Neutrophil (primary cell): ENCODE measurements around the gene ITPR1.

Source experiments
- H3K27ac ChIP-seq: fragments of 200-600 bp; sonication (generic); 2 replicates; pipeline ENCODE4 v1.5.1; 2016; ENCODE audit warnings: mild to moderate bottlenecking, moderate library complexity
- H3K27me3 ChIP-seq: fragments of 200-600 bp; sonication (generic); 2 replicates; pipeline ENCODE4 v1.6.0; 2016; ENCODE audit warnings: mild to moderate bottlenecking
- H3K36me3 ChIP-seq: fragments of 200-600 bp; sonication (generic); 2 replicates; pipeline ENCODE4 v1.5.1; 2017
- H3K4me1 ChIP-seq, 2 experiments: fragments of 200-600 bp in 1 of 2; sonication (generic) in 1 of 2; 1 replicate in 1 of 2; 2 replicates in 1 of 2; pipeline versions ENCODE4 v1.5.1 to v1.6.1; 2013 to 2016; ENCODE audit warnings: low read depth in 1 of 2, low read length in 1 of 2, mild to moderate bottlenecking in 1 of 2, moderate library complexity in 1 of 2; ENCODE audit not compliant: control insufficient read depth in 1 of 2, insufficient read depth in 1 of 2
- H3K4me3 ChIP-seq, 2 experiments: fragments of 200-600 bp in 1 of 2; sonication (generic) in 1 of 2; 1 replicate in 1 of 2; 2 replicates in 1 of 2; pipeline ENCODE4 v1.5.1; 2013 to 2016; ENCODE audit warnings: low read depth in 1 of 2, low read length in 1 of 2, mild to moderate bottlenecking in 1 of 2, moderate library complexity in 1 of 2
- H3K9me3 ChIP-seq: fragments of 200-600 bp; sonication (generic); 2 replicates; pipeline ENCODE4 v1.5.1; 2016
- TF ChIP-seq, protein P1 (sequence below): fragments of 200-600 bp; sonication (generic); IDR thresholded peaks from 2 replicates; pipeline ENCODE4 v1.5.1; 2016; ENCODE audit warnings: antibody characterized with exemption

Gene ITPR1

GRCh38 chr3:4514321-4514720, 21.2 kb downstream of the ITPR1 start:
- H3K36me3 ChIP-seq, result no peaks in the 10 kb centered on the region
- no peak overlapping the region for H3K27ac ChIP-seq
- no peaks in the 10 kb centered on the region for H3K9me3 ChIP-seq
- no peak overlapping the region for H3K4me3 ChIP-seq
- H3K4me1 ChIP-seq, result peaks cover 14 to 26% of the 10 kb centered on the region in 2 experiments
- TF ChIP-seq, protein P1, sequence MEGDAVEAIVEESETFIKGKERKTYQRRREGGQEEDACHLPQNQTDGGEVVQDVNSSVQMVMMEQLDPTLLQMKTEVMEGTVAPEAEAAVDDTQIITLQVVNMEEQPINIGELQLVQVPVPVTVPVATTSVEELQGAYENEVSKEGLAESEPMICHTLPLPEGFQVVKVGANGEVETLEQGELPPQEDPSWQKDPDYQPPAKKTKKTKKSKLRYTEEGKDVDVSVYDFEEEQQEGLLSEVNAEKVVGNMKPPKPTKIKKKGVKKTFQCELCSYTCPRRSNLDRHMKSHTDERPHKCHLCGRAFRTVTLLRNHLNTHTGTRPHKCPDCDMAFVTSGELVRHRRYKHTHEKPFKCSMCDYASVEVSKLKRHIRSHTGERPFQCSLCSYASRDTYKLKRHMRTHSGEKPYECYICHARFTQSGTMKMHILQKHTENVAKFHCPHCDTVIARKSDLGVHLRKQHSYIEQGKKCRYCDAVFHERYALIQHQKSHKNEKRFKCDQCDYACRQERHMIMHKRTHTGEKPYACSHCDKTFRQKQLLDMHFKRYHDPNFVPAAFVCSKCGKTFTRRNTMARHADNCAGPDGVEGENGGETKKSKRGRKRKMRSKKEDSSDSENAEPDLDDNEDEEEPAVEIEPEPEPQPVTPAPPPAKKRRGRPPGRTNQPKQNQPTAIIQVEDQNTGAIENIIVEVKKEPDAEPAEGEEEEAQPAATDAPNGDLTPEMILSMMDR, result no peak
- H3K27me3 ChIP-seq, result no peaks in the 10 kb centered on the region

DNA sequence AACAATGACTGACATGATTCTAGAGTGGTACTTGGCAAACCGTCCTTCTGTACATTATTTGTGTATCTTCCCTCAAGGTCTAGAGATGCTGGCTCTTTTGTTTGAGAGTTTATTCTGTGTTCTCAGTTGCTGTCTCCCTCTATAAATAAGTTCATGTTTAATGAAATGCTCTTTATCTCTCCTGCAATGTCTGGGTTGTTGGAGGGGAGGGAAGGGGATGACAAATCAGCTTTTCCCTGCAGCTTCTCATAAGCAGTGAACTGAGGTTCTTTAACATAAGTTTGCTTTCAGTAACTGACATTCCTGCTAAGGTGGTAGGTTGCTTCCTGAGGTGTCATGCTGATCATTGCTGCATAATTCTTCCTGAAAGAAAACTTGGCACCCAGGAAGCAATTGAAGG, 21.8 kb downstream of the ITPR1 start:
- no peaks in the 10 kb centered on the region for H3K36me3 ChIP-seq
- TF ChIP-seq, protein P1, result no peak
- H3K27me3 ChIP-seq, result no peaks in the 10 kb centered on the region
- H3K27ac ChIP-seq, result no peak overlapping the region
- H3K4me3 ChIP-seq, result no peak overlapping the region
- peaks cover 14 to 32% of the 10 kb centered on the region in 2 experiments for H3K4me1 ChIP-seq
- H3K9me3 ChIP-seq, result no peaks in the 10 kb centered on the region

GRCh38 chr3:4515916-4516579, 22.9 kb downstream of the ITPR1 start:
- no peak overlapping the region for H3K4me3 ChIP-seq
- no peaks in the 10 kb centered on the region for H3K36me3 ChIP-seq
- no peaks in the 10 kb centered on the region for H3K27me3 ChIP-seq
- H3K9me3 ChIP-seq, result no peaks in the 10 kb centered on the region
- H3K27ac ChIP-seq, result no peak overlapping the region
- TF ChIP-seq, protein P1, result no peak
- peaks cover 14 to 32% of the 10 kb centered on the region in 2 experiments for H3K4me1 ChIP-seq

GRCh38 chr3:4517093-4517492, 23.9 kb downstream of the ITPR1 start:
- H3K27ac ChIP-seq, result no peak overlapping the region
- H3K36me3 ChIP-seq, result no peaks in the 10 kb centered on the region
- peaks cover 14 to 32% of the 10 kb centered on the region in 2 experiments for H3K4me1 ChIP-seq
- H3K4me3 ChIP-seq, result no peak overlapping the region
- no peaks in the 10 kb centered on the region for H3K9me3 ChIP-seq
- H3K27me3 ChIP-seq, result no peaks in the 10 kb centered on the region
- TF ChIP-seq, protein P1, result no peak

GRCh38 chr3:4517643-4518311, 24.6 kb downstream of the ITPR1 start:
- TF ChIP-seq, protein P1, result no peak
- Histone ChIP-seq H3K27me3 (no peaks in the 10 kb centered on the region), H3K4me3 (no peak overlapping the region), H3K9me3 (no peaks in the 10 kb centered on the region), H3K36me3 (no peaks in the 10 kb centered on the region), H3K4me1 (peaks cover 14 to 32% of the 10 kb centered on the region in 2 experiments), H3K27ac (peak overlapping the region; percentile 35)
